ENCODE data around the gene GSTK1. TPM values are rescaled to one million over a fixed set of nuclear protein-coding genes. Genes with fewer than 3 reads are reported as not detected.

GSTK1 gene
- total RNA-seq, 1 donor from 2014 or later = 51.0 TPM

DNA sequence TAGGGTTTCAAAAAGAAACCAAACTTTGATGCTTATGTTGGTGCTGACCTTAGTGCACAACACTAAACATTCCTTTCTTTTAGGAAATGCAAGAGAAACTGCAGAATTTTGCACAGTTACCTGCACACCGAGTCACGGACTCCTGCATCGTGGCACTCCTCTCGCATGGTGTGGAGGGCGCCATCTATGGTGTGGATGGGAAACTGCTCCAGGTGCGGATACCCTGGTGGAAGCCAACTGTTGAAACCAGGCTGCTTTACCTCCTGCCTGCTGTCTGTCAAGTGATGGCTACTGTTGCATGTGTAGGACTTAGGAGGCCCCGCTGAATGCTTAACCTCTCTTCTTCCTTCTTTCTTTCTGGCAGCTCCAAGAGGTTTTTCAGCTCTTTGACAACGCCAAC lies 36.6 kb downstream of the GSTK1 start:
- peak; percentile 68 for TF ChIP-seq CTCF (conservative IDR thresholded peaks at IDR 0.05)
- Mint-ChIP-seq H3K4me1 (peaks cover 14% of the 10 kb centered on the region), H3K27ac (ENCODE audit: unreplicated experiment) (no peak overlapping the region), H3K27me3 (ENCODE audit: low read depth) (no peaks in the 10 kb centered on the region), H3K36me3 (ENCODE audit: low read depth) (peaks cover 35% of the 10 kb centered on the region), H3K9me3 (no peaks in the 10 kb centered on the region), H3K4me3 (no peak overlapping the region)
- peak; percentile 32 for DNase-seq (ENCODE audit: low read depth, low spot score)

DNA sequence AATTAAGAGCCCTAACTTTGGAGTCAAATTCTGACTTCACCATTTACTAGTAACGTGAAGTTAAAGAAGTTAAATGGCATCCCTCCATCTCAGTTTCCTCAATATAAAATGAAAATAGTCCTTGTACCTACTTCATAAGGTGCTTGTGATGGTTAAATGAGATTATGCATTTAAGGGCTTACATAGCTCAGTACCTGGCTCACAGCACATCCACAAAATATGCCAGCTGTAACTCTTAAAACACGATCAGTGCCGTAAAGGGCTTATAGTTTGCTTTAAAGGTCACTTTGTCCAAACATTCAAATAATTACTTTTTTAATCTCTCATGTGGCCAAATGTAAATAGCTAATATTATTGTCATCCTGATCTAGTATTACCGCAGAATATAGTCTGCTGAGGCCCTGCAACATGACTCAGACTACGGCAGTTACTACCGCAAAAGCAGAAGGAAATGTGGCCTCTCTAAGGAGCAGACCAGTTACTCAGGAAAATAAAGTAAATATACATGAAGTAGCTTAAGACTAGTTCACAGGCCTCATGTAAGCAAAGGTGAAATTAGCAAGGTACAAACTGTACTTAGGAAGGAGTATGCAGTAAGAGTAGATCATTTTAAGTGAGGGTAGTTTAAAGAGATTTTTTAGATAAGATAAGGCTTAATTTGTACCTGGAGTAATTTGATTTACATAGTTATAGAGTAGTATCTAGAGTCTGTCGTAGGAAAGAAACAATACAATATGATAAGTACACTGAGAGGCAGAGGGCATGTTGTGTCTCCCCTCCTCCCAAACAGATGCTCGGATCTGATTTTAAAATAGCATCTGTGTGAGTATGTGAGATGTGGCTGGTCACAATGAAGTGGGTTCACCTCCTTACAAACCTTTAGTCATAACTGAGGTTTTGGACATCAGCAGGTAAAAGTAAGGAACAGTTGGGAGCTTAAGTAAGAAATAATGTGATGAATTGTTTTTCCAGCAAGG lies 38.0 kb downstream of the GSTK1 start:
- Mint-ChIP-seq H3K4me3 (no peak overlapping the region), H3K36me3 (ENCODE audit: low read depth) (peaks cover 41% of the 10 kb centered on the region), H3K9me3 (no peaks in the 10 kb centered on the region), H3K27ac (ENCODE audit: unreplicated experiment) (no peak overlapping the region), H3K27me3 (ENCODE audit: low read depth) (no peaks in the 10 kb centered on the region), H3K4me1 (peaks cover 5% of the 10 kb centered on the region)
- no peak for TF ChIP-seq CTCF (conservative IDR thresholded peaks at IDR 0.05)
- DNase-seq (ENCODE audit: low read depth, low spot score) = no peak

- Mint-ChIP-seq H3K4me3 (no peak overlapping the region), H3K27me3 (ENCODE audit: low read depth) (no peaks in the 10 kb centered on the region), H3K9me3 (no peaks in the 10 kb centered on the region), H3K4me1 (no peaks in the 10 kb centered on the region), H3K36me3 (ENCODE audit: low read depth) (peaks cover 47% of the 10 kb centered on the region), H3K27ac (ENCODE audit: unreplicated experiment) (no peak overlapping the region)
- no peak for TF ChIP-seq CTCF (conservative IDR thresholded peaks at IDR 0.05)
- DNase-seq (ENCODE audit: low read depth, low spot score) = no peak
These were observed 40.5 kb downstream of the GSTK1 start for GRCh38 chr7:143303733-143304132.

GRCh38 chr7:143304938-143305337 lies 41.7 kb downstream of the GSTK1 start:
- no peaks in the 10 kb centered on the region for H3K4me1 Mint-ChIP-seq
- H3K27me3 Mint-ChIP-seq (ENCODE audit: low read depth) = no peaks in the 10 kb centered on the region
- DNase-seq (ENCODE audit: low read depth, low spot score) = no peak
- no peak overlapping the region for H3K4me3 Mint-ChIP-seq
- peaks cover 41% of the 10 kb centered on the region for H3K36me3 Mint-ChIP-seq (ENCODE audit: low read depth)
- no peak for TF ChIP-seq CTCF (conservative IDR thresholded peaks at IDR 0.05)
- H3K27ac Mint-ChIP-seq (ENCODE audit: unreplicated experiment) = no peak overlapping the region
- H3K9me3 Mint-ChIP-seq = no peaks in the 10 kb centered on the region

DNA sequence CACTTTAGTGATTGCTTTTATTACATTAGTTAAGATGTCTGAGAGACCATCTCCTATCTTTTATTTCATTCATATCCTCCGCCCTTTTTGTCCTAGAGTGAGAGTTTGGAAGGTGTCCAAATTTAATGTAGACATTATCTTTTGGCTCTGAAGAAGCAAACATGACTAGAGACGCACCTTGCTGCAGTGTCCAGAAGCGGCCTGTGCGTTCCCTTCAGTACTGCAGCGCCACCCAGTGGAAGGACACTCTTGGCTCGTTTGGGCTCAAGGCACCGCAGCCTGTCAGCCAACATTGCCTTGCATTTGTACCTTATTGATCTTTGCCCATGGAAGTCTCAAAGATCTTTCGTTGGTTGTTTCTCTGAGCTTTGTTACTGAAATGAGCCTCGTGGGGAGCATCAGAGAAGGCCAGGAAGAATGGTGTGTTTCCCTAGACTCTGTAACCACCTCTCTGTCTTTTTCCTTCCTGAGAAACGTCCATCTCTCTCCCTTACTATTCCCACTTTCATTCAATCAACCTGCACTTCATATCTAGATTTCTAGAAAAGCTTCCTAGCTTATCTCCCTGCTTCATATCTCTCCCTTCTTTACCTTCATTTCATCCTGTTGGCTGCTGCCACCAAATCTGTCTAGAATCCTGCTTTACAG lies 42.3 kb downstream of the GSTK1 start:
- H3K4me1 Mint-ChIP-seq = no peaks in the 10 kb centered on the region
- peak; percentile 70 for TF ChIP-seq CTCF (conservative IDR thresholded peaks at IDR 0.05)
- DNase-seq (ENCODE audit: low read depth, low spot score) = peak; percentile 68

More for the DNA sequence above, 42.3 kb downstream of the GSTK1 start:
- H3K4me3 Mint-ChIP-seq = no peak overlapping the region
- H3K27me3 Mint-ChIP-seq (ENCODE audit: low read depth) = no peaks in the 10 kb centered on the region
- no peak overlapping the region for H3K27ac Mint-ChIP-seq (ENCODE audit: unreplicated experiment)
- peaks cover 38% of the 10 kb centered on the region for H3K36me3 Mint-ChIP-seq (ENCODE audit: low read depth)
- no peaks in the 10 kb centered on the region for H3K9me3 Mint-ChIP-seq

All from neural crest cell (in vitro differentiated cells).